EH (cell line): Measurements from ENCODE around the gene NRXN3.
A peak's percentile ranks its signal among the peaks of the same experiment; 100 is the strongest.

Source experiments
- DNase-seq: peaks from one replicate; pipeline ENCODE4 v3.0.0-alpha.2; 2015; ENCODE audit warnings: low read depth

NRXN3 gene

DNA sequence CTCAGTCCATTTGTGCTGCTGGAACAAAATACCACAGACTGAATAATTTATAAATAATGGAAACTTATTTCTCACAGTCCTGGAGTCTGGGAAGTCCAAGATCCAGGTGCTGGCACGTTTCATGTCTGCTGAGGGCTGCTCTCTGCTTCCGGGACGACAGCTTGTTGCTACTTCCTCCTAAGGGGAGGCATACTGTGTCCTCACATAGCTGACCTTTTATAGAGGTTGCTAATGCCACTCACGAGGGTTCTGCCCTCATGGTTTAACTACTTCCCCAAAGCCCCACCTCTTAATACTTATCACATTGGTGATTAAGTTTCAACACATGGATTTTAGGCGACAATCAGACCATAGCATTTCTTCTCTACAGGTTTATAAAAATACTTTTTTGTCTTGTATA lies 411.1 kb downstream of the NRXN3 start:
- no peak for DNase-seq

- DNase-seq = no peak
These were observed 416.5 kb downstream of the NRXN3 start for GRCh38 chr14:78586681-78587080.

GRCh38 chr14:78588906-78589305 lies 418.7 kb downstream of the NRXN3 start:
- no peak for DNase-seq

DNA sequence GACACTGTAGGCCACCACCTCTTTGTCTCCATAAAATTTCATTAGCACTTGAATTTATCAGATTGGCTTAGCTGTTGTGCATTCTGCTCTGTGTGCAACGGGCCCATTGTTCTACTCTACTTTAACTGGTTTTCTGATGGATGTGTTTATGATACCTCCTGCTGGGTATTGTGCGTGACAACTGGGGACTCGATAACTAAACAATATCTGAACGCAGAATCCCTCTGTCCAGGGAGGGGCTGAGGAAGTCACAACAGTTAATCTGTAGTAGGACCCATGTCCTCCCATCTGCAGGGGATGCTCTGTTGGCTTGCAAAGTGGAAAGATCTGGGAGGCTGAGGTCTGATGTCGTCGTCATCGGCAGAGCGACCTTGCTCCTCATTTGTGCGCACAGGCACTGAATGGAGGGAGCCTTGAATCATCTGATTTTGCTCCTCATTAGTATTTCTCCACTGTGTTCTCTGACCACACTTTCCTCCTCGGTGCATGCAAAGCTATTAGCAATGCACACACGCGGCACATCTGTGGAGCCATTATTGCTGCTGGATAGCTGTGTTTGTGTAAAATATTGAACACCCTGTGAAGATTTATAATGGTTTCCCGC lies 422.5 kb downstream of the NRXN3 start:
- DNase-seq = no peak

- no peak for DNase-seq
These were observed 423.8 kb downstream of the NRXN3 start for GRCh38 chr14:78593949-78594348.

DNA sequence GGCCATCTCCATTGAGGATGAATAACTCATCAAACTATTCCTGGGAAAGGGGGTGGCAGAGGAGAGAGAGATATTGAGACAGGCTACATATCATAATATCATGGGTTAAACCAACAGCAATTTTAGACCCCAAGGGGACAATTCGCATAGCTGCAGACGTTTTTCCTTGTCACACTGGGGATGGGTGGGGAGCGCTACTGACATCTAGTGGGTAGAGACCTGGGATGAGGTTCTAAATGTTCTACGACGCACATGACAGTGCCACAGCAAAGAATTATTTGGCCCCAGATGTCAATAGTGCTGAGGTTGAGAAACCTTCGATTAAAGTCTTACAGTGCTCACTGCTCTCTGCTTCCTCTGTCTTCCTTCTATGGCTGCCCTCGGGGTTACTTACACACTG lies 425.6 kb downstream of the NRXN3 start:
- peak; percentile 27 for DNase-seq

DNA sequence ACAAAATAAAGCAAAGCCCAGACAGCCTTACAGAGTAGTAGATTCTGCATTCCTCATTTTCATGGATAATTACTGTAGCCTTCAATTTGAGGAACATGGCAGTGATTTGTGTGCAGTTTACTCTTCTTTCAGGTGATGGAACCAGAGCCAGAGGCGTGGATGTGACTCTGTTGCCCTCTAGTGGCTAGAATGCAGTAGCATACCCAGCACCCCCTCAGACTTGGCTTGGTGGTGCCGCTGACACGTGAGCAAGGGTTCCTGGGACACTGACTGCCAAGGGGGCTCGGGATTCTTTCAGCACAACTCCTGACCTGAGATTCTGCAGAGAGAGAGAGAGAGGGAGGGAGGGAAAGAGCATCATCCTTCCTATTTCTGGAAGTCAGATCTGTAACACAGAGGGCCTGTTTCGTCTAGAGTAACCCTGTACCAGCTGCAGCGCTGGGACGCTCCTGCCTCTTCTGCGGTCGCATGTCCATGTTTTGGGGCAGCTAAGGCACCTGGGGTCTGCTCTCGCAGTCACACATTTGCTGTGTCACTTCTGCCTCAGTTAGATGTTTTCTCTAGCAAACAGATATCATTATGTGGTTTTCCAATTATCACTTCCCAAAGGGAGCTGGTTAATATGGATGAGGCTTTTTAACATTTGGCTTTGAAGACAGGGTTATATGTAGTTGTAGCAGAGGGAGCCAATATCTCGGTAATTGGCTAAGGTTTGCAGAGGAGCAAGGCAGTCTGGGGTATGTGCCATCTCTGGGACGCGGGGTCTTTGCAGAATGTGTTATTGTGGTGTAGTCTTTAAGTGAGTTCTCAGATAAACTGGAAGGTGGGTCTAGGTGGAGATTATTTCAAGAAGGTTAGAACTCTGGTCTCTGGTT lies 428.1 kb downstream of the NRXN3 start:
- peak; percentile 72 for DNase-seq

DNA sequence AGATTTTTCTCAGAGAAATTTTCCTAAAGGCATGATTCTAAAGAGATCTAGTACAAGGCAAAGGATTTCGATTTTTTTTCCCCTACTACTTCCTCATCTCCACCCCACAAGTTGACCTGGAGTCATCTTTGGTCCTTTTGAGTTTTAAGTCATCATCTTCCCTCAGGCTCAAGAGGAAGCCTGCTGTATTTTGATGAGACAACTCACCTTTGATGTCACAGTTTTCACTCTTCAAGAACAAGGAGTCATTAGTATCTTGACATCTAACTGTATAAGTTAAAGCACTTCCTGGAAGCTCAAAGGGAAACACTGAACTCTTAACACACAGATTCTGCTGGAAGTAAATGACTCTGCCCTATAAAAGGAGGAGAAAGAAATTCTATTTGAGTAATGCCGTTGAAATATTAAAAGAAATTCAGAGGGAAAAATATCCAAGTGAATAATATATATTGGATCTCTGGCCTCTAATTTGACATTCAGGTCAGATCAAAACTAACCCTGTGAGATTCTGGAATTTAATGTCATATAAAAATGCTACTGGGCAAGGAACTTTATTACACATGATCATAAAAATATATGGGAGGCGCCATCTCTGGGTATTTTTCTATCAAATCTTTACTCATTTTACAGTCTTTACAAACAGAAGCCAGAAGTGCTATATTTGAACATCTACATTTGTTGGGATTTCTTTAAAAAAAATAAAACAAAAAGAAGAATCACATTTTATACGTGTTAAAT lies 435.0 kb downstream of the NRXN3 start:
- DNase-seq = peak; percentile 15

- peak; percentile 96 for DNase-seq
These were observed 435.8 kb downstream of the NRXN3 start for GRCh38 chr14:78605897-78606500.

DNA sequence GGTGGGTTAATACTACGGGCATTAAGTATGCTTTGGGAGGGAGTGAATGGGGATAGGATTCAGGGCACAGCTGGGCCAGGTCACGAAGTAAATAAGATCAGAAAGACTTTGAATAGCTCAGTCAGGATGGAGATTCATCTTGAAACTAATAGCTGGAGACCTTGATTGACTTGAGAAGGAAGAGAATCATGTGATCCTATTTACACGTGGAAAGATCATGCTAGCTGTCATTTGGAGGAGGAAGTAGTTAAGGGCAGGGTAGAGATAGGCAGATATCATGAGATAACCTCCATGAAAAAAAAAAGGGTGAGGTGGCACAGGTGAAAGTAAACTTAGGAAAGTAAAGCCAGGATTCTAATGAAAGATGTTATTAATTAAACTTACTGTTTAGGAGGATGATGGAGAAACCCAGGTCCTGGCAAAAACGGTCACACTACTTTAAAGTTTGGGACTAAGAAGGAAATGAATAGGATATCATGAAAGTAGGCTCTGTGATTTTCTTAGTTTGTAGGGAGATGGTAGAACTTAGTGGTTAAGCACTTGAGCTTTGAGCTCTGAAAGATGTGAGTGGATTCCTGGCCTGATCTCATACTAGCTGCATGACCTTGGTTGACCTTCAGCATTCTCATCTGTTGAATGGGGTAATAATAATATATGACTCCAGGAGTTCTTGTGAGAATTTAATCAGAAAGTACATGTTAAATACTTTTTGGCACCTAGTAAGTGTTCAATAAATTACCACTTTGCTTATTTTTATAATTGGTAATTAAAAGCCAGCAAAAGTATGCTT lies 439.0 kb downstream of the NRXN3 start:
- DNase-seq = peak; percentile 33

- no peak for DNase-seq
These were observed 440.8 kb downstream of the NRXN3 start for GRCh38 chr14:78610994-78611393.

- DNase-seq = peak; percentile 24
These were observed 441.8 kb downstream of the NRXN3 start for GRCh38 chr14:78611796-78612571.

GRCh38 chr14:78612666-78613065 lies 442.5 kb downstream of the NRXN3 start:
- DNase-seq = peak; percentile 44

DNA sequence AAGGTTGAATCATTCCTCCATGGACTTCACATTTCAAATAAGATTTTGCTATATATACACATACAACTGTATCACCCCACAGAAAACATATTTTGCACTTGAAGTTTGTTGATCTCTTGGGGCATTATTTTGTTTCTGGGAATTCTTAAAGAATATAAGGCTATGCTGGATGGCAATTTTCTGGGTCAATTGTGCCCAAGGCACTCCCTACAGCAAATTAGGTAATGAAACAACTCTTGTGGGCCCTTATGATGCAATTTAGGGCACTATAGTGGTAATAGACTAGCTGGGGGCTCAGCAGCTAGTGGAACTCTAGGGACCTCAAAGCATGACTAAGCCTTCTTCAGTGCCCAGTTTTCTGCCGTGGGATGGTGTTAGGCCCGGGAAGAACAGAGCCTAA lies 444.4 kb downstream of the NRXN3 start:
- DNase-seq = no peak

DNA sequence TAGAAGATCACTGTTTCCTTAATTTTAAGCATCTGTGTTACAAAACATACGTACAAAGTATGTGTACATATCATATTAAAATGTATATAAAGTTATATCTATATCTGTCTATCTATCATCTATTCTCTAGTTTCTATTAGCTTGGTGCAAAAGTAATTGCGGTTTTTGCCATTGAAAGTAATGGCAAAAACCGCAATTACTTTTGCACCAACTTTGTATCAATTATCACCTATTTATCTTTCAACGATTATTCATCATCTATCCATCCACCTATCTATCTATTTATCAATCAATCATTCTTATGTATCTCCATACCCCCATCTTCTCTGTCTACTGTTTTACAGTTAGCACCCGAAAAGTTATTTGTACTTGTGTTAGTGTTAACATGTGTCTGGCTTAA lies 447.6 kb downstream of the NRXN3 start:
- no peak for DNase-seq

GRCh38 chr14:78618368-78618767 lies 448.2 kb downstream of the NRXN3 start:
- no peak for DNase-seq

GRCh38 chr14:78627114-78627513 lies 456.9 kb downstream of the NRXN3 start:
- no peak for DNase-seq

DNA sequence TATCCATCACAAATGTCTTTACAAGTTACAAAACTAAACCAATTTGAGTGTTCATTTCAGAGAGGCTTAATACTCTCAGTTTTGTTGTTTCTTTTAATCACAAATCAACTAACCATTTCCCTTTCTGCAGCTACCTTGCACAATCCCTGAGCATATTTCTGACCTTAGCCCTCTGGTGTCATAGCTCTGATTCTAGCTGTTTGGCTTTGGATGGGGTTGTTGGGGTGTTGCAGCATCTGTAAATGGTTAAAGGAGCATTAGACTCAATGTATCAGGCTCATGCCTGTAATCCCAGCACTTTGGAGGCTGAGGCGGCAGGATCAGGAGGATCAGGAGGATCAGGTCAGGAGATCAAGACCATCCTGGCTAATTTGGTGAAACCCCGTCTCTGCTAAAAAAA lies 461.4 kb downstream of the NRXN3 start:
- DNase-seq = no peak

- no peak for DNase-seq
These were observed 463.6 kb downstream of the NRXN3 start for GRCh38 chr14:78633752-78634151.

GRCh38 chr14:78637489-78637888 lies 467.3 kb downstream of the NRXN3 start:
- DNase-seq = no peak

- no peak for DNase-seq
These were observed 467.8 kb downstream of the NRXN3 start for GRCh38 chr14:78637908-78638475.
